A549 (cell line): ENCODE data around the gene FOXC2. TPM values are rescaled to one million over a fixed set of nuclear protein-coding genes. Genes with fewer than 3 reads are reported as not detected.

Experiments used
- ATAC-seq, 2 experiments: fragments of 200-7000 bp in 1 of 2; fragments of >200 bp in 1 of 2; cut with Nextera tagmentation in 1 of 2; cut with Tn5 transposase in 1 of 2; 3 replicates each; pipeline versions ENCODE4 v1.8.0 to v1.9.1; 2018 to 2020; ENCODE audit warnings: mild to moderate bottlenecking in 1 of 2, moderate library complexity in 1 of 2
- CTCF ChIA-PET: fragments of 300-600 bp; sonication (Branson Sonifier 250); formaldehyde crosslinking; extraction: SDS; loops from one replicate; lab custom pipeline; 2021; ENCODE audit warnings: antibody characterized with exemption, inconsistent platforms; lab: Yijun Ruan, JAX
- POLR2A ChIA-PET: fragments of 350-600 bp; formaldehyde crosslinking; extraction: SDS; loops from one replicate; lab custom pipeline; 2021; ENCODE audit warnings: antibody characterized with exemption, inconsistent platforms; lab: Yijun Ruan, JAX
- DNase-seq, 2 experiments: peaks; one replicate each; pipeline versions ENCODE4 v3.0.0 to v3.0.0-alpha.2; 2011 to 2016; ENCODE audit warnings: low read depth in 1 of 2, low spot score in 1 of 2
- FAIRE-seq: peaks from 2 replicates; lab custom pipeline; 2011; peaks lifted over from hg19 to GRCh38; lab: Jason Lieb, UNC
- H3K27ac ChIP-seq, 2 experiments: fragments of >200 bp; sonication (Bioruptor Twin); formaldehyde crosslinking; 3 replicates each; pipeline ENCODE4 v1.5.1; 2016 to 2017
- H3K4me1 ChIP-seq: fragments of >200 bp; sonication (Bioruptor Twin); formaldehyde crosslinking; 3 replicates; pipeline ENCODE4 v1.6.1; 2016
- H3K4me2 ChIP-seq: fragments of >200 bp; sonication (Bioruptor Twin); formaldehyde crosslinking; 3 replicates; pipeline ENCODE4 v1.6.1; 2016
- H3K4me3 ChIP-seq: fragments of >200 bp; sonication (Bioruptor Twin); formaldehyde crosslinking; 3 replicates; pipeline ENCODE4 v1.5.1; 2016
- H3K9me3 ChIP-seq: fragments of >200 bp; sonication (Bioruptor Twin); formaldehyde crosslinking; 3 replicates; pipeline ENCODE4 v1.6.1; 2016
- BCL3 ChIP-seq: fragments of >200 bp; sonication (Bioruptor Twin); formaldehyde crosslinking; IDR thresholded peaks from 3 replicates; pipeline ENCODE4 v1.6.1; 2016
- BHLHE40 ChIP-seq: IDR thresholded peaks from 2 replicates; pipeline ENCODE4 v1.6.1; 2012; ENCODE audit warnings: low read depth, low read length, inconsistent platforms
- CHD2 ChIP-seq: fragments of 150-350 bp; IDR thresholded peaks from 2 replicates; pipeline ENCODE4 v1.6.1; 2014; ENCODE audit warnings: low read length; ENCODE audit not compliant: partially characterized antibody
- CHD4 ChIP-seq: fragments of 200-600 bp; sonication (generic); IDR thresholded peaks from 2 replicates; pipeline ENCODE4 v1.6.1; 2016; ENCODE audit warnings: antibody characterized with exemption, mild to moderate bottlenecking, borderline replicate concordance
- E2F6 ChIP-seq: IDR thresholded peaks from 2 replicates; pipeline ENCODE4 v1.6.1; 2012; ENCODE audit warnings: low read depth, borderline replicate concordance
- EHMT2 ChIP-seq: fragments of 200-600 bp; sonication (generic); IDR thresholded peaks from 2 replicates; pipeline ENCODE4 v1.6.1; 2016; ENCODE audit warnings: antibody characterized with exemption, low read depth, mild to moderate bottlenecking, moderate library complexity
- FOSB ChIP-seq: fragments of 250-450 bp; sonication (Bioruptor Pico); IDR thresholded peaks from 2 replicates; pipeline ENCODE4 v1.5.0; 2020; ENCODE audit warnings: mild to moderate bottlenecking, moderate library complexity
- FOXS1 ChIP-seq: fragments of 250-450 bp; sonication (Bioruptor Pico); IDR thresholded peaks from 2 replicates; pipeline ENCODE4 v1.5.0; 2020; ENCODE audit warnings: mild to moderate bottlenecking, moderate library complexity
- HDAC2 ChIP-seq: fragments of 200-600 bp; sonication (generic); IDR thresholded peaks from 2 replicates; pipeline ENCODE4 v1.6.1; 2016
- HEYL ChIP-seq: fragments of 250-450 bp; sonication (Bioruptor Pico); IDR thresholded peaks from 2 replicates; pipeline ENCODE4 v1.8.0; 2021; ENCODE audit warnings: mild to moderate bottlenecking, moderate library complexity
- HMGXB4 ChIP-seq: fragments of 250-450 bp; sonication (Bioruptor Pico); IDR thresholded peaks from 2 replicates; pipeline ENCODE4 v1.5.0; 2021; ENCODE audit warnings: mild to moderate bottlenecking, moderate library complexity, borderline replicate concordance
- HOXB13 ChIP-seq: fragments of 250-450 bp; sonication (Bioruptor Pico); IDR thresholded peaks from 2 replicates; pipeline ENCODE4 v1.5.0; 2020; ENCODE audit warnings: low read depth, mild to moderate bottlenecking, moderate library complexity
- JUNB ChIP-seq: fragments of >200 bp; sonication (Bioruptor Twin); formaldehyde crosslinking; IDR thresholded peaks from 2 replicates; pipeline ENCODE4 v1.6.1; 2016
- MAX ChIP-seq: IDR thresholded peaks from 2 replicates; pipeline ENCODE4 v1.6.1; 2012
- MYC ChIP-seq: IDR thresholded peaks from 2 replicates; pipeline ENCODE4 v1.6.1; 2012; ENCODE audit warnings: mild to moderate bottlenecking, inconsistent platforms, low read length, improper control_type of control experiment, borderline replicate concordance
- NPAS2 ChIP-seq: fragments of 250-450 bp; sonication (Bioruptor Pico); IDR thresholded peaks from 2 replicates; pipeline ENCODE4 v1.8.0; 2022; ENCODE audit warnings: mild to moderate bottlenecking, moderate library complexity, borderline replicate concordance
- NR3C1 ChIP-seq: fragments of >200 bp; sonication (Bioruptor Twin); formaldehyde crosslinking; IDR thresholded peaks from 3 replicates; pipeline ENCODE4 v1.6.1; 2017
- PHF8 ChIP-seq: fragments of 200-600 bp; sonication (generic); IDR thresholded peaks from 2 replicates; pipeline ENCODE4 v1.6.1; 2016; ENCODE audit warnings: low read depth, mild to moderate bottlenecking, antibody characterized with exemption, moderate library complexity, borderline replicate concordance
- POLR2A ChIP-seq: IDR thresholded peaks from 2 replicates; pipeline ENCODE4 v1.6.1; 2012; ENCODE audit warnings: mild to moderate bottlenecking, low read length
- POLR2AphosphoS2 ChIP-seq: conservative IDR thresholded peaks from 2 replicates; pipeline ENCODE4 v1.6.1; 2012; ENCODE audit warnings: low read length, improper control_type of control experiment, inconsistent platforms
- RAD21 ChIP-seq, 2 experiments: fragments of >200 bp in 1 of 2; sonication (Bioruptor Twin) in 1 of 2; formaldehyde crosslinking in 1 of 2; IDR thresholded peaks in 1 of 2; conservative IDR thresholded peaks in 1 of 2; 2 replicates in 1 of 2; 3 replicates in 1 of 2; pipeline ENCODE4 v1.6.1; 2012 to 2018; ENCODE audit warnings: inconsistent platforms in 1 of 2
- RARB ChIP-seq: fragments of 250-450 bp; sonication (Bioruptor Pico); IDR thresholded peaks from 2 replicates; pipeline ENCODE4 v1.8.0; 2021; ENCODE audit warnings: mild to moderate bottlenecking, moderate library complexity
- REST ChIP-seq: fragments of 200-600 bp; sonication (generic); IDR thresholded peaks from 2 replicates; pipeline ENCODE4 v1.6.1; 2016; ENCODE audit warnings: antibody characterized with exemption, mild to moderate bottlenecking, moderate library complexity
- RFX5 ChIP-seq: fragments of 450-650 bp; IDR thresholded peaks from 2 replicates; pipeline ENCODE4 v1.7.1; 2014; ENCODE audit warnings: antibody characterized with exemption, mild to moderate bottlenecking, moderate library complexity
- SMC3 ChIP-seq: fragments of >200 bp; sonication (Bioruptor Twin); formaldehyde crosslinking; IDR thresholded peaks from 3 replicates; pipeline ENCODE4 v1.6.1; 2018; ENCODE audit warnings: inconsistent platforms
- SREBF2 ChIP-seq: fragments of 450-650 bp; IDR thresholded peaks from 2 replicates; pipeline ENCODE4 v1.6.1; 2014; ENCODE audit warnings: mild to moderate bottlenecking, moderate library complexity
- TP53 ChIP-seq: fragments of 250-450 bp; sonication (Bioruptor Pico); IDR thresholded peaks from 2 replicates; pipeline ENCODE4 v1.5.0; 2021; ENCODE audit warnings: mild to moderate bottlenecking, moderate library complexity
- USF2 ChIP-seq: fragments of 450-650 bp; IDR thresholded peaks from 2 replicates; pipeline ENCODE4 v1.6.1; 2014; ENCODE audit warnings: antibody characterized with exemption
- whole genome bisulfite sequencing: methylation state at CpG from one replicate; pipeline ENCODE4 v1.1.6; 2017; ENCODE audit errors: missing lambda C conversion rate; 5-methylcytosine and 5-hydroxymethylcytosine counted together
- polyA plus RNA-seq, 4 experiments: library from polyadenylated mRNA; depleted of rRNA in 3 of 4; stranded (reverse); fragments of >200 nt; fragmentation: RNase III in 1 of 4; extraction: RNeasy Plus Mini Kit Qiagen cat#74134 plus additional on column Dnase treatment in 1 of 4; gene quantifications; 2 replicates in 3 of 4; 3 replicates in 1 of 4; pipeline ENCODE4 v1.2.3, GENCODE V29; 2011 to 2017

Gene FOXC2
- polyA plus RNA-seq, 2 of the 4 experiments (the other 2 are of a cell fraction) = 0.06 to 0.28 TPM

GRCh38 chr16:86581458-86581857 is 14.8 kb downstream of the FOXC2 start:
- DNase-seq = no peak
- ATAC-seq = no peak
- no peak overlapping the region for H3K4me3 ChIP-seq
- 77% methylated on average over 4 of the region's 4 CpGs for WGBS
- H3K4me1 ChIP-seq = peaks cover 28% of the 10 kb centered on the region
- H3K9me3 ChIP-seq = no peaks in the 10 kb centered on the region
- no peak for TF ChIP-seq MYC
- no peak for TF ChIP-seq REST
- no peak for TF ChIP-seq HEYL (CRISPR knock-in tag)
- TF ChIP-seq RFX5 = no peak
- no peak for TF ChIP-seq POLR2AphosphoS2
- TF ChIP-seq PHF8 = no peak
- no peak for TF ChIP-seq POLR2A
- TF ChIP-seq MAX = no peak
- no peak for TF ChIP-seq RARB
- TF ChIP-seq CHD4 = no peak
- TF ChIP-seq HMGXB4 (CRISPR knock-in tag) = no peak
- TF ChIP-seq NR3C1 = no peak
- no peak for TF ChIP-seq FOSB (CRISPR knock-in tag)
- no peak for TF ChIP-seq E2F6
- no peak for TF ChIP-seq HDAC2
- TF ChIP-seq NPAS2 (CRISPR knock-in tag) = no peak
- TF ChIP-seq BHLHE40 = no peak
- TF ChIP-seq RAD21 (conservative IDR thresholded peaks at IDR 0.05 in 1 of 2, IDR thresholded peaks at IDR 0.05 in 1 of 2) = no peak
- no peak for TF ChIP-seq SREBF2
- no peak for FAIRE-seq
- POLR2A ChIA-PET = no interaction called here
- CTCF ChIA-PET = interaction anchor here (1.4 kb wide), 1 partner anchor 13 kb away, joined by 4 read pairs; no protein-coding TSS in a partner anchor
- H3K27ac ChIP-seq = no peak overlapping the region; a peak in 1 of 6 replicates
- H3K4me2 ChIP-seq = no peak overlapping the region

GRCh38 chr16:86584071-86584685 is 17.5 kb downstream of the FOXC2 start:
- CTCF ChIA-PET = interaction anchor here (0.6 to 2.6 kb wide), 7 partner anchors 15 to 695 kb away, joined by 3 to 10 read pairs (median 3); no protein-coding TSS in a partner anchor
- ATAC-seq (peak in 1 of 2 experiments; percentile 61; a peak in 3 of 6 replicates), DNase-seq (peak in 1 of 2 experiments; percentile 50), FAIRE-seq (no peak)
- H3K4me2 ChIP-seq = peak overlapping the region; percentile 39
- no peaks in the 10 kb centered on the region for H3K9me3 ChIP-seq
- H3K4me1 ChIP-seq = peaks cover 33% of the 10 kb centered on the region
- TF ChIP-seq EHMT2 (no peak), POLR2A (no peak), USF2 (no peak), FOXS1 (CRISPR knock-in tag) (no peak), BHLHE40 (no peak), HDAC2 (no peak), HOXB13 (no peak), RFX5 (no peak), CHD2 (no peak), NR3C1 (no peak), BCL3 (no peak), JUNB (no peak), TP53 (no peak), SMC3 (no peak)
- TF ChIP-seq, all 56 proteins: peak for 0
- Histone ChIP-seq H3K27ac (peak overlapping the region; percentile 55 to 68), H3K4me3 (no peak overlapping the region)
- POLR2A ChIA-PET = interaction anchor here (1.5 kb wide), 1 partner anchor 80 kb away, joined by 4 read pairs; no protein-coding TSS in a partner anchor
- WGBS = 74% methylated on average over 6 of the region's 6 CpGs
